GM18868 (cell line): ENCODE results near the gene AACS.

Experiments used
- ATAC-seq: cut with Tn5 transposase; IDR thresholded peaks from one replicate; pipeline ENCODE4 v1.9.1; 2021; ENCODE audit warnings: mild to moderate bottlenecking, moderate library complexity; ENCODE audit not compliant: unreplicated experiment

Gene AACS

DNA sequence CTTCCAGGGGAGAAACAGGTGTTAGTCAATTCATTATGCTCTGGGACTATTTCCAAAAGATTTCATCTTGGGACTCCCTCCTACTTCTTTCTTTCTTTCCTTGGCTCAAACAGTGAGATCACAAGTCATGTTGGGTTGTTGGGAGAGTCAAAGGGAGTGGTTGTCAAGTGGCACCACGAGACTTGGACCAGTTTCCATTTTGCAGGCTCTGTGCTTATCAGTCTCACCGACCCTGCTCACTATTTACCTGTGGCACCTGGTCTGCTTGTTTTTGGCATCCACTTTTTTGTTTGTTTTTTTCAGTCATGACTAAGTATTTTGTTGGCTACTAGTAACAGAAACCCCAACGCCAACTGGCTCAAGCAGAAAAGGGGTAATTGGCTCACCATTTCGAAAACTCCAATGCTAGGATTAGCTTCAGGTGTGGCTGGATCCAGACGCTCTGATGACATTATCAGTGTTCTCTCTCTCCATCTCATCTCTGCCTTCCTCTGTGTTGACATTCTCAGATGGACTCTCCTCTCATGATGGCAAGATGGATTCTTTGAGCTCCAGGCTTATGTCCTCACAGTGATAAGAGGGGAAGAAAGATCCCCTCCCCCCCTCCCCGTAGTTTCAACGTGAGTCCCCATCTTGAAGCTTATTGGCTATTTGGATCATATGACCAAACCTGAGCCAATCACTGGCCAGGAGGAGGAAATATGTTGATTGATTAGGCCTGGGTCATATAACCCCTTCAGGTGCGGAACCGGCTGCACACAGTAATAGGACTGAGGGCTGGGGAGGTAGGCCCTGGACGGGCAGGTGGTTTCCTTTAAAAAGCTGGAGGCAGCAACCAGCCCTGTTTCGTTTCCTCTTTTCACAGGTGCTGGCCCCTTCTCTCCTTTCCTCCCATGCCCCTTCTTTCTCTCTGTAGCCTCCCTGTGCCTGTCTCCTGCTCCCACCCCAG, 84.2 kb downstream of the AACS start:
- ATAC-seq, result peak; percentile 96

DNA sequence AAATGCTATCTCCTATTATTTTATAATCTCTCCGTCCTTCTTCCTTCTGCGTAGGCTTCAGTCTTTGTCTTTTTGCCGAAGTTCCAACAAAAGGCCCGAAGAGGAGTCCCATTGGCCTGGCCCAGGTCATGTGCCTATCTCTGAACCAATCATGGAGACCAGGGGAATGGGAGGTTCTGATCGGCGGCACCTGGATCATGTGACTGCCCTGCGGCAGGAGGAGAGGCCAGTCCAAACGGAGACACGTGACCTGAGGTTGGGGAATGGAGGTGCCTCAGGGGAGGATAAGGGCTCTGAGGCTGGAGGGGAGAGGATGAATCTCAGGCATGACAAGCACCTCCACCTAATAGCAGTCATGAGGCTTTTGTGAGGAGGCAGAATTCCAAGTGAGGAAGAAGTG, 86.0 kb downstream of the AACS start:
- no peak for ATAC-seq

DNA sequence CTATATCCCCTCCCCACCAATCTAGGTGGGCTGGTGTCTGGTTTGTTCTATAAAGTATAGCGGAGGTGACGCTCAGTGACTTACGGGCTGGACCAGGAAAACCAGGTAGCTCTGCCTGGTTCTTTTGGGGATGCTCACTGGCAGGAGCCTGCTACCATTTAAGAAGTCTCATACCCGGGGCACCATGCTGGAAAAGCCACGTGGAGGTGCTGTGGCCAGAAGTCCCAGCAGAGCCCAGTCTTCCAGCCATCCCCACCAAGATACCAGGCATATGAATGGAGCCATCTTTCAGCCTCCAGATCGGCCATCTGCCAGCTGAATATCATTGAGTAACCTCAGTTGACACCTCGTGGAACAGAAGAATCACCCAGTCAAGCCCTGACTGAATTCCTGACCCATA, 87.2 kb downstream of the AACS start:
- ATAC-seq, result no peak

DNA sequence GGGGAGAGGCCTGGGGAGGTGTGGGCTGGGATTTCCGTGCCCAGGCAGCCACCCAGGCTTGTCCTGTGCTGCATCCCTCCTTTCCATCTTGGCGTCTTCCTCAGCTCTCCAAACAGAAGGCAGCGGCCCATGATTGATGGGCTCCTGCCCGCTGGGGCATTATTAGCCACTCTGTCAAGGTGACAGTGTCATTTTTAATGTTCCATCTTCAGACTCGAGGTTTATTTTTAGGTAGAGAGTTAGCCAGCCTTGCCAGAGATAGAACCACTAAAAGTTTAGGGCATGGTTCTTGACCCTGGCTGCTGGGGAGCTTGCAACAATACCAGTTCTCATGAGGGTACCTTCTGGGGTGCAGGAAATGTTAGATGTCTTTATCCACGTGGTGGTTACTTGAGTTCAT, 90.1 kb downstream of the AACS start:
- no peak for ATAC-seq

DNA sequence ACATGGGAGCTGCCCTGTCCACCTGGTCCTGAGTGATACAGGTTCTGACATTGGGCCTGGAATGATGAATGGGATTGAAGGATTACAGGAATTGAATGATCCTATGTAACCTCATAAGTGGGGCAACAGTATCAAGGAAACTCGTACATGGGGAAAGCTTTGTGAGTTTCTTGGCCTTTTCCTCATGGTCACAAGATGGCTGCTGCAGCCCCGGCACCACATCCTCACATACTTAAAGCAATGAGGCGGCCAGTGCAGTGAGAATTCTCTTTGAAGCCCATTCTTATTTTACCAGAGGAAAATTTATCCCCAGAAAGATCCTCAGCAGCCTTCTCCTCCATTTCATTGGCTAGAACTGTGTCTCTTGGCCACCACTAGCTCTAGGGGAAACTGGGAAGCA, 91.9 kb downstream of the AACS start:
- no peak for ATAC-seq

DNA sequence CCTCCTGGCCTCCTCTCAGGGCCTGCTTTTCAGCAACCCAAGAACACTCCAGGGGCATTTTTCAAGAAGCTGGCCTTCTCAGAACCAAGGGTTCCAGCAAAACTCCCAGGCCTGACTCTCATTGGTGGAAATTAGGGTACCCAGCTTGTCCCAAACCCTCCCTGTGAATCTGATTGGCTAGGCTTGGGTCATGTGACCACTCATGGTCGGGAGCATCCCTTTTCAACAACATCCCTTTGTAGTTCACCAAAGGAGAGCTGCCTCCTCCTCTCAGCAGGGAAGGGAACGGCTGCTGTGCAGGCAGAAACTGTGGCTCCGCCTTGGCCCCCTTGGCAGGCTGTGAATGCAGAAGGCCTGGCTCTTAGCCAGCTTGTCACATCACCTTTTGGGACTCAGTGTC, 94.5 kb downstream of the AACS start:
- no peak for ATAC-seq

DNA sequence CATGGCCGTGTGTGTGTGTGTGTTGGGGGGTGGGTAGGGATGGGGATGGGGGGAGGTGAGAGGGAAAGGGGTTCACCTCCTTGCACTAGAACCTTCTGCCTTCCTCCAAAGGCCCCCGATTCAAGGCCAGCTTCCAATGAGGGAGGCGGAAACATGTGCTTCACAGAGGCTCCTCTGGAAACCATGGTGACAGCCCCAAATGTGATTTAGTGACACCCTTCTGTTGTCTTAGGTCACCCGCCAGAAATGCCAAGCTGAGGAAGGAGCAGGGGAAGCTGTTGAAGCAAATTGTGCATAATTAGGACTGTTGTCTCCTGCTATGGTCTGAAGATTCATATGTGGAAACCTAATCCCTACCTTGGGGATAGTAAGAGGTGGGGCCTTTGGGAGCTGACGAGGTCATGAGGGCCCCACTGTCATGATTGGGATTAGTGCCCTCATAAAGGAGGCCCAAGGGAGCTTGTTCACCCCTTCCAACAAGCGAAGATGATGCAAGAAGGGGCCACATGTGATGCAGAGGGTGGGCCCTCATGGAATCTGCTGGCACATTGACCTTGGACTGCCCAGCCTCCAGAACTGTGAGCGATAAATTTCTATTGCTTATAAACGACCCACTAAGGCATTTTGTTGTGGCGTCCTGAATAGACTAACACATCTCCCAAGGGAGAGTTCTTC, 95.2 kb downstream of the AACS start:
- ATAC-seq, result no peak

DNA sequence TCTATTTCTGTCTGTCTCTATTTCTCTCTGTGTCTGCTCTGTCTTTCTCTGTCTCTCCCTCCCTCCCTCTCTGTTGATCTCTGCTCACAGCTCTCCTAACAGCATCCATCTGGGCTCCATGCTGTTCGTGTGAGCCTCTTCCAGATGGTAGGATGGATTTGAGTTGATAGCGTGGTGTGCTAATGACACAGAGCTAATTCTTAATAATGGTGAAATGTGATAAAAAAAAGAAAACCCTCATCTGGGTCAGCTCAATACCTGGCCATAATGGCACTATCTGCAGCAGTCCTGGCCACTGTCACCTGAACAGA, 96.4 kb downstream of the AACS start:
- ATAC-seq, result no peak

DNA sequence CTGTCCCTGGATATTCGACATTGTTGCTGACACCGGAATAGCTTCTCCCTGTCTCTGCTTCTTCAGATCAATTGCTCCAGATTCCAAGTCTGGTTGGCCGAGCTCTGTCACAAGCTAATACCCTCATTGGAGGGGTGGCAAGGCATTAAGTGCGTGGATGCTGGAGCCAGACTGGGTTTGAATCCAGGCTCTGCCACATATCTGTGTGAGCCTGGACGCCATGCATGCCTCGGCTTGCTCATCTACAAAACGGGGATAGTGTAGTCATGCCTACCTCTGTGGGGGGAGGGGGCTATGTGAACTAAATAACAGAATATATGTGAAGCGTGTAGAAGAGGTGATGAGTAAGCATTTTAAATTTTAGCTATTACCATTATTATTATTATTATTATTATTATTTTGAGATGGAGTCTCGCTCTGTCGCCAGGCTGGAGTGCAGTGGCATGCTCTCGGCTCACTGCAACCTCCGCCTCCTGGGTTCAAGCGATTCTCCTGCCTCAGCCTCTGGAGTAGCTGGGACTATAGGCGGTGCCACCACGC, 97.3 kb downstream of the AACS start:
- ATAC-seq, result no peak

DNA sequence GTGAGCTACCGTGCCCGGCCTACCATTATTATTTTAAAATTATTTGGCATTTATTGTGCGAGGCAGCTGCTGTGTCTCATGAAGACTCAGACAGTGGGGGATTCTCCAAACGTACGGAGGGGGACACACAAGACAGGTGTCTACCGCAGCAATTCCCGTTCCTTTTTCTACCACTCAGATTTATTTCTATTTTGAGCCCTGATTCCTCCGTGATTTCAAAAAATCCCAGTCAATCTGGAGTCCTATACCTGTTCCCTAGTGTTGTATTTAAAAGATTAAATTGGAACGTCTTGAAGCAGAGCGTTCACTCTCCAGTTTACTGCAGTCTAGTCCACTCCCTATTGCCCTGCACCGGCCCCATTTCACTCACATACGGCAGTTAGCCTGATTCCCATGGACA, 97.9 kb downstream of the AACS start:
- ATAC-seq, result no peak

DNA sequence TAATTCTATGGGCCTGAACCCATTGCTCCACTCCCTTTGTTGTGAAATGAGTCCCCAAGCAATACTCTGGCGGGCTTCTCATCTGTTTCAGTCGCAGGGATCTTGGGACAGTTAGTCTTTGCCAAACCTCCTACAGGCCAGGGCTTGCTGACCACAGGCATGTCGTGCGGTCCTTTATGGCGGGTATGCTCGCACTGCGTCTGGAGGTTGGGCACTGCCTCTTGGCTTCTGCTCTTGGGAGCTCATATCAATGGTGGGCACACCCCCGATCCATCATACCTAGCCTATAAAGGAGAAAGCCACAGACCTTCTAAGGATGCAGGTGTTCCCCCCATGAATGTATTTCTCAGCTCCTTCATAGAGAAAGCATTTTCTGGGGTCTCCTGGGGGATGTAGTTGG, 99.3 kb downstream of the AACS start:
- no peak for ATAC-seq

DNA sequence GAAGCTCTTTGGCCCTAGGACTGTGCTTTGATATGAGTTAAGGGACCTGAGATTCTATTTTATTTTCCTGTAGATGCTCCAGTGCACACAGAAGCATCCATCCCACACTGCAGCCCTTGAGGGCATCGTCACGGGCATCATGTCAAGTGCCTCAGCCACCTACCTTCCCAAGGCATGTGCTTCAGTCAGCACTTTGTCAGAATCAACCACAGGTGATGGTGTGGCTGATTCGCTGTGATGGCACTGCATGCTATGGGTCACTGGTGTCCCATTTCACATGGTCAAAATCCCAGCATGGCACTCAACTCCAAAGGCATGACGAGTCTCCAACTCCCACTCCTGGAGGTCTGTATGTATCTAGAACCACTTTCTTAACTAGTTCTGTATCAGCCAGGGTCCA, 100.8 kb downstream of the AACS start:
- no peak for ATAC-seq

DNA sequence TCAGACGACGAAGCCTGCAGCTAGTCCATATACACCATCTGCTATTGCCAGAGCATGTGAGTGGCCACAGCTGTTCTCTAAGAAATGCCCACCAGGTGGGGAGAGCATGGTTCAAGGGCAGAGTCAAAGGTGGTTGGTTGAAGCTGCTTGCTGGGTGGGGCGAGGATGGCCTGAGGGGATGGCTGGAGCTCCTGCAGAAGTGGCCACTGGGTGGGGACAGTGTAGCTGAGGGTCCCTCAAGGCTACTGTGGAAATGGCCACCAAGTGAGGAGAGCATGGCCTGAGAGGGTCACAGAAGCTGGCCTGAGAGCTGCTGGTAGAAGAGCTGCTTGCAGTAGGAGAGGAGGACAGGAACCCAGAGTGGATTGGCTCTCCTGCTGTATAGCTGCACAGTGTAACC, 102.4 kb downstream of the AACS start:
- ATAC-seq, result no peak

DNA sequence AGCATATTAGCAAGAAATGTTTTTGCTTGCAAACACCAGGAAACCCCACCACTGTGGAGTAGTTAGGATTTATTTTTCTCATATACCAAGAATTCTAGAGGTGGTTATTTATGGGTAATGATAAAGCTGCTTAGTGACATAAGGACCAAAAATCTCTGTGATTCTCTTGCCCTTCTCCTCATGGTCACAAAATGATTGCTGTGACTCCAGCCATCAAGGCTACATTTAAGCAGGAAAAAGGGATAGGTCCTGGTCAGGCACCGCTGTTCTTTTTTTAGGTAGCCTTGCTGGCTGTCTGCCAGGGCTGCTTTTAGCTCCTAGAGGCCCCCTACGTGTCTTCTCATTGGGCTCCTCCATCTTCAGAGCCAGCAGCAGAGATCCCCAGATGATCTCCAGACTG, 104.2 kb downstream of the AACS start:
- no peak for ATAC-seq

DNA sequence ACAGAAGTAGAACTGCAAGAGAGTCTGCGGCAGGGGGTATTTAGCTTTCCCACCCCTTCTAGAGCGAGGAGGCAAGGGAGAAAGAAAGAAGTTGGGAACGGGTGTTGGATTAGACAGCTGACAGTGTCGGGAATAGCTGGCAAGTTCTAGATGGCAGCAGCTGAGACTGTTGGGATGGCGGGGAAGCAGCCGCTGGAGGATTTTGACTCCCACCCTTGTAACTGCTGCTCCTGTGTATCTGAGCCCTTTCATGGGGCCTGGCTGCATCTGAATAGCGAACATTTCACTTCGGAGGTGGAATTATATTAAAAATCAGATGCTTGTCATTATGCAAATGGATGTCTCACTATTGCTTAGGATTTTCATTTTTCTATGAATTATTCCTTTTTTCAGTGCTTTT, 104.6 kb downstream of the AACS start:
- no peak for ATAC-seq

DNA sequence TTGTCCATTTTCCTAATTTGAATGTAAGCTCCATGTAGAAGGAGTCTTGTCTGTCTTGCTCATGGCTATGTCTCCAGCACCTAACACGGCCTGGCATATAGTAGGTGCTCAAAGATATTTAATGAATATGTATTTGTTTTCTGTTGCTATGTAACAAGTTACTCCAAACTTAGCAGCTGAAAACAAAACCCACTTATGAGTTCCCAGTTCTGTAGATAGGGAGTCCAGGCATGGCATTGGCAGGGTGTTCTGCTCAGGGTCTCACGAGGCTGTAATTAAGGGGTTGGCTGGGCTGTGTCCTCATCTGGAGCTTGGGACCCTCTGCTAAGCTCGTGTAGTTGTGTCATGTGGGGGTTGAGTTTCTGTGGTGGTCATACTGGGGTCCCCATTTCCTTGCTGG, 106.0 kb downstream of the AACS start:
- ATAC-seq, result no peak

DNA sequence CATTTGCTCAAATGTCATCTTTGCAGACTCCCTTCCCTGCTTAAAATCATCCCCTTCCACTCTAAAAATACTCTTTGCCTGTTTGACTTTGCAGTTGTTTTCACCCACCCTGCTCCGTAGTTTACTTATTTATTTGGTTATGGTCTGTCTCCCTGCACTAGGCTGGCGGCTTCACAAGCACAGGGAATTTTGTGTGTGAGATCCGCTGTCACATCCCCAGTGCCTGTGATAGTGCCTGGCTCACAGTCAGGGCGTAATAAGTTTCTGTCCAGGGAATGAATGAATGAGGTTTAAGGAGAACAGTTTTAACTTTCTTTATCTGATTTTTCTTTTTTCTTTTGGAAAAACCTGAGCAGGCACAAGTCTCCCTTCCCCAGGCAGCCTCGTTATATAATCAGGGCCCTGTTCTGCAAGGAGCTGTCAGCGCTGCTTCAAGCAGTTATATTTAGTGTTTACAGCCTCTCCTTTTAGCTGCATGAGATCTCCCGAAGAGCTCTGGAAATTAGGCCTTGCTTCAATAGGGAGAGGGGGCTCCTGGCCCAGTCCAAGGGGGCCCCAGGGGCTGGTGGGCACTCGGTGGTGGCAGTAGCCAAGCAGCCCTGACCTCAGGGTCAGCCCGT, 107.1 kb downstream of the AACS start:
- ATAC-seq, result no peak

DNA sequence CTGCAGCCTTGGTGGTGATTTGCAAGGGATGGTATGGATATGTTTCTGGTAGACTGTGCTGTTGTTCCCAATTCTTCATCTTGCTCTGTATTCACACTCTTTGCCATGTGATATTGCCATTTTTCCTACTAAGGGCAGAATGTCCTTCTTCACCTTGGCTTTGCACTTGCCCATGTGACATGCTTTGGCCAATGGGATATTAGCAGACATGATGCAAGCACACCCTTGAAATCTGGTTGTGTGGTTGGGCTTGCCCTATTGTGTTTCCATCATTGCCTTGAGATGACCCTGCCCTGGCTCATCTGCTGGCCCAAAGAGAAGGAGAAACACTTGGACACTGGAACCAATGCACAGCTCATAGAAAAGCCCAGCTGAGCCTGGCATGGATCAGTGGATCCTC, 110.3 kb downstream of the AACS start:
- no peak for ATAC-seq

DNA sequence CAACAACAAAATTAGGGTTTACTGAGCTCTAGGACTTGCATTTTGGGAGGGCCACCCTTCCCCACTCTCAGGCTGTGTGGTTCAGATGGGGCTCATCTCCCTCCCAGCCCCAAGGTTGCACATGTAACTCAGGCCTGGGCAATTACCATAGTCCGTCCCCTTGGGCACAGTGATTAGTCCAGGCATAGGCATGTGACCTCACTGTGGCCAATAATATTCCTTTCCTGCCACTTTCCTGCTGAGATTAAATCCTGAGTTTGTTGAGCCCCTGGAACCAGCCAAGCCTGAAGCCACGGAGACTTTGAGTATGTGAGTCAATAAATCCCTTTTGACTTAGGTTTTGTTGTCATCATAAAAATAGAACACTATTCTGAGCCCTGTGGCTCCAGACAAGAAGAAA, 113.0 kb downstream of the AACS start:
- peak; percentile 38 for ATAC-seq

DNA sequence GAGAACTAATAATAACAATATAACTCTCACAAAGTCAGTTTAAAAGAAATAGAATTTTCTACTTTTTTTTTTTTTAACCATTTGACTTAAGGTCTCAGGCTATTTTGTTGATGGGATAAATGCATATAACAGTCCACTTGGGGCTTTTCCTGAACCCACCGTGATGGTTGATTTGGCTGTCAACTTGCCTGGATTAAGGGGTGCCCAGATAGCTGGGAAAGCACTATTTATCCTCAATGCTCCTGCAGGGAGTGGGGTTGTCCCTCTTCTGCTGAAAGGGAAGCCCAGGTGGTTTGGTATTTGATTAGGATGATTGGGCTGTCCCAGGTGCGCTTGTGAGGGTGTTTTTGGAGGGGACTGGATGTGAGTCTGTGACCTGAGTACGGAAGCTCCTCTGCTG, 114.9 kb downstream of the AACS start:
- ATAC-seq, result no peak

DNA sequence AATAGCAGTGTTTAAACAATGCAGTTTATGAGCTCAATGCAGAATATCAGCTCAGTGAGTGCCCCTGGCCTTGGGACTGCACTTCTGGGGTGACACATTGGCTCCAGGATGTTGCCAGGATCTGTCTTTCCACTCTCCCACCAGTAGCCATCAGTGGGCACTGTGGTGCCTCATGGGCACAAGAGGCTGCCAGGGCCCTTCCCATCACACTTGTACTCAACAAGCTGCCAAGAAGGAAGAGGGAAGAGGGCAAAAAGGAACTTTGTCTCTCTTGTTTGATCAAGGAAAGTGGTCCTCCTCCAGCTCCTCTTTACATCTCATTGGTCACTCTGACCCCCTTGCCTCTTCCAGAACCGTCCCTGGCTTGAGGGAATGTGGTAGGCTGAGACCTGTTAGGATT, 115.9 kb downstream of the AACS start:
- ATAC-seq, result no peak
